GM21381 (cell line): ENCODE measurements around the gene NUSAP1.
"Not testable (repeated sequence)": the region's sequence is repeated elsewhere in the genome, so short reads cannot be mapped to it uniquely, and the experiment has no call there.

Experiments used
- ATAC-seq: cut with Tn5 transposase; IDR thresholded peaks from one replicate; pipeline ENCODE4 v1.9.1; 2021; ENCODE audit warnings: mild to moderate bottlenecking, moderate library complexity; ENCODE audit not compliant: unreplicated experiment

The NUSAP1 gene

GRCh38 chr15:41331833-41332193 lies 868 bp upstream of the NUSAP1 start:
- ATAC-seq: no peak

GRCh38 chr15:41333026-41333562 lies 413 bp downstream of the NUSAP1 start:
- ATAC-seq: peak; percentile 18

DNA sequence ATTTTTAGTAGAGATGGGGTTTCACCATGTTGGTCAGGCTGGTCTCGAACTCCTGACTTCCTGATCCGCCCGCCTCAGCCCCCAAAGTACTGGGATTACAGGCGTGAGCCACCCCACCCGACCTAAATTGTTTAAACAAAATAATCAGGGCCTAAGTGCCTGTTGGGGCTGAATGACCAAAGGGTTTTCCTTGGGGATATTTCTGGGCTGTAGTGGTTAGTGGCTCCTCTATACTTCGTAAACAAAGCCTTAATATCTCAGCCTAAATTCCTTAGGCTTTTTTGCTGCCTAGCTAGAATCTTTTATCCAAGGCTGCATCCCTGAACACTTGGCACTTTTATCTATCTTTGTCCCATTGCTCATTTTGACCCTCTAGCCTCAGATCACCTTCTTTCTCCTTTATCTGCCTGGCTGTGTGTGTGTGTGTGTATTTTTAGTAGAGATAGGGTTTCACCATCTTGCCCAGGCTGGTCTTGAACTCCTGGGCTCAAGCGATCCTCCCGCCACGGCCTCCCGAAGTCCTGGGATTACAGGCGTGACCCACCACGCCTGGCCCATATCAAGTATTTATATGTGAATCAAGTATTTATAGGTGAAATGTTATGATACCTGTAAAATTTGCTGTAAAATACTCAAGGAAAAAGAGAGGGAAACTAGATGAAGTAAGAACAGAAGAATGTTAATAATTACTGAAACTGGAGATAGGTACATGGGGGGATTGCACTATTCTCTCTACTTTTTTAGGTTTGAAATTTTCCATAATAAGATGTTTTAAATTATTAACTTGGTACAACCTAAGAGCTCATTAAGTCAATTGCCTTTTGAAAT lies 1.8 kb downstream of the NUSAP1 start:
- ATAC-seq: no peak

DNA sequence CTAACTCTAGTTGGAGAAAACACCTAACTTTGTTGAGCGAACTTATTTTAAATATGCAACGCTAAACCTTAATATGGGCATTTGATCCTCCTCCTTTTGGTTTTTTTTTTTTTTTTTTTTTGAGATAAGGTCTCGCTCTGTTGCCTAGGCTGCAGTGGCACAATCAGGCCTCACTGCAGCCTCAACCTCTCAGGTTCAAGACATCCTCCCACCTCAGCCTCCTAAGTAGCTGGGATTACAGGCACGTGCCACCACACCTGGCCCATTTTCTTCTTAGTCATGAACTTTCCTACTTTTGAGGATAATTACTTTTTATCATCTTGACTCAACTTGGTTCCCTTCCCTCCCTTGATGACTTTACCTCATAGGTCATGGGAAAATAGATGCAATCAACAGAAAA lies 3.9 kb downstream of the NUSAP1 start:
- no peak for ATAC-seq

GRCh38 chr15:41337047-41337446 lies 4.4 kb downstream of the NUSAP1 start:
- ATAC-seq: no peak

DNA sequence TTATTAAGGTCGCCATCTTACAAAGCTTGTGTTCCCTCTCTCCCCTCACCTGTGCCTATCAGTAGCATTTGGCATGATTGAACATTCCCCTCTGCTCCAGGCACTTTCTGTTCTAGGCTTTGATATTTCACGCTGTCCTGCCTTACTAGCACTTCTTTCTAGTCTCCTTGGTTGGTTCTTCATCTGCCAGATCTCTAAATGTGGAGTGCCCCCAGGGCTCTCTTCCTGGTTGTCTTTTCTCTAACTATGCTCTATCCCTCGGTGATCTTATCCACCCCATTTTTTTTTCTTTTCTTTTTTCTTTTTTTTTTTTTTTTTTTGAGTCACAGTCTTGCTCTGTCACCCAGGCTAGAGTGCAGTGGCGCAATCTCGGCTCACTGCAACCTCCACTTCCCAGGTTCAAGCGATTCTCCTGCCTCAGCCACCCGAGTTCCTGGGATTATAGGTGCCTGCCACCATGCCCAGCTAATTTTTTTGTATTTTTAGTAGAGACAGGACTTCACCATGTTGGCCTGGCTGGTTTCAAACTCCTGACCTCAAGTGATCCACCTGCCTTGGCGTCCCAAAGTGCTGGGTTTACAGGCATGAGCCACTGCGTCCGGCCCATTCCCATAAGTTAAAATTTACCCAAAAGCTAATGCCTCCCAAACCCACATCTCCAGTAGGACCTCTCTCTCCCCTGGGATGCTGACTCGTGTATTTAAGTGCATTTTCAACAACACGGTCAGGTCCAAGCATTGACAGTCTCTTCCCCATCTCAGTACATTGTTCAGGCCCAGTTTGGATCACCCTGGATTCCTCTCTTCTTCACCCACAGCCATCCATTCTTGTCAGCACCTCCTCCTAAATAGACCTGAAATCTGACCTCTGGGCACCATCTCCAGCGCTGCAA lies 5.2 kb downstream of the NUSAP1 start:
- ATAC-seq: no peak

DNA sequence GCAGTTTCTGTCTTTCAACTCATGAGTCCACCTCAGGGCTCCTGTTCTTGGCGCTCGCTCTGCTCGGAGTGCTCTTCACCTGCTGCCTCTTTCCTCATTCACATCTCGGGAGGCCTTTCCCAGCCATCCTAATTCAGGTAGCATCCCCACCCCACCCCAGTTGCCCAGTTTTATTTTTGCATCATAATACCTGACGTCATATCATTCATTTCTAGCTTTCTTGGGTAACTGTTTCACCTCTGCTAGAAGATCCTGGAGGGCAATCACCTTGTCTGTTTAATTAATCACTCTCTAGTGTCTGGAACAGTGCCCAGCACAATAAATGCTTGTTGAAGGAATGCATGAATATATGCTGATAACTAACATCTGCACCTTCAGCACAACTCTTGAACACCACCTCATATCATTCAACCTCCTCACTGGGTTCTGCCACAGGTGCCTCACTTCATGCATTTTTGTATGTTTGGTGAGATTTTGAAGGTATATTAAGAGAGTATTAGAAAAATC lies 7.6 kb downstream of the NUSAP1 start:
- ATAC-seq: no peak

DNA sequence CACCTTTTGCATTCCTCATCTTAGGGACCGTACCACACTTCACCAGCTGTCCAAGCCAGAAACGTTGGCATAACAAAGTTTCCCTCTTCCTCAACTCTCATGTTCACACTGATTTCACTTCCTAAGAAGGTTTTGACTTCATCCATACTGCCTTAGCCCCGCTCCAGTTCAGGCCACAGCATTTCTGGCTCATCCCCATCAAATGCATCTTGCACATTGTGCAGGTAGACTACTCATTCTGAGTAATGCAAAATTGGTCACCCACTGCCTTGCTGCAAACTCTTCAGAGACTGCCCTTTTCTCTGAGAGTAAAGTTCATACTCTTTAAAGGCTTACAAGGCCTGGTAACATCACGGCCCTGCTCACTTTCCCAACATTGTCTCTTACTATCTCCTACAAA lies 8.8 kb downstream of the NUSAP1 start:
- ATAC-seq: no peak

GRCh38 chr15:41347236-41347635 lies 14.6 kb downstream of the NUSAP1 start:
- no peak for ATAC-seq

DNA sequence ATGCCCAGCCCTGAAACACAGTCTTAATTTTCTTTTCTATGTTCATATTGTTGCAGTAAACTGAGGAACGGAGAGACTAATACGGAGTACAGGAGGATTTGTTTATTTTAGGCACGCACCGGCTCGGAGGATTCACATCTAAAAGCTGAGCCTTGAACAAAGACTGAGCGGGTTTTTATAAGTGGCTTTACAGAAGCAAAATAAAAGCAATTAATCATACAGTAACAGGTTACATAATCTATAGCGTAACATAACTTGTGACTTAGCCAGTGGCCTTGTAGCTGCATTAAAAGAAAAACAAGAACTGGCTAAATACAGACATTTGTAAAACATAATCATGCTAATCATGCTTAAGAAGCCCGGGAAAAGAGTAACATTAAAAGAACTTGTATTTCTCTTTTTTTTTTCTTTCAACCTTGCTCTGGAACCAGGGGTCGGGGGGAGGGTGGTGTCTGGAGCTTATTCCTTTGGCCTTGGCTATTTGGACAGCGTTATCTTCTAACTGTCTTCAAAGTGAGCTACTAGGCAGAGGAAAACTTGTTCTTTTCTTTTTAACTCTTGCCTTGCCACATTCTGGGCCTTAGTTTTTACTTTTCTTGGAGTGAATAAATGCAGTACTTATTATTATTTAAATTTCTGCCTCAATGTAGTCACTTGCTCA lies 17.5 kb downstream of the NUSAP1 start:
- no peak for ATAC-seq

- ATAC-seq: no peak
Measured at GRCh38 chr15:41354371-41354770, 21.7 kb downstream of the NUSAP1 start.

GRCh38 chr15:41367418-41367817 lies 34.7 kb downstream of the NUSAP1 start:
- ATAC-seq: no peak

- ATAC-seq: no peak
Measured at GRCh38 chr15:41377978-41378377, 45.3 kb downstream of the NUSAP1 start.

DNA sequence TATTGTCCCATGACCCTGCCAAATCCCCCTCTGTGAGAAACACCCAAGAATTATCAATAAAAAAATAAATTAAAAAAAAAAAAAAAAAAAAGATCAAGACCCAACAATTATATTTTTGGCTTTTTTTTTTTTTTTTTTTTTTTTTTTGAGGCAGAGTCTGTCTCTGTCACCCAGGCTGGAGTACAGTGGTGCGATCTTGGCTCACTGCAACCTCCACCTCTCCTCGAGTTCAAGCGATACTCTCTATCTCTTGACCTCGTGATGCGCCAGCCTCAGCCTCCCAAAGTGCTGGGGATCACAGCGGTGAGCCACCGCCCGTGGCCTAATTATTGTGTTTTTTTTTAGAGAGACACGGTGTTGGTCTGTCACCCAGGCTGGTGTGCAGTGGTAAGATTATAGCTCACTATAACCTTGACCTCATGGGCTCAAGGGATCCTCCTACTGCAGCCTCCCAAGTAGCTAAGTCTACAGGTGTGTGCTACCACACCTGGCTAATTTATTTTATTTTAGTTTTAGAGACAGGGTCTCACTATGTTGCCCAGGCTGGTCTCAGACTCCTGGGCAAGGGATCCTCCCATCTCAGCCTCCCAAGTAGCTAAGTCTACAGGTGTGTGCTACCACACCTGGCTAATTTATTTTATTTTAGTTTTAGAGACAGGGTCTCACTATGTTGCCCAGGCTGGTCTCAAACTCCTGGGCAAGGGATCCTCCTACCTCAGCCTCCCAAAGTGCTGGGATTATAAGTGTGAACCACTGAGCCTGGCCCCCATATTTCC lies 51.5 kb downstream of the NUSAP1 start:
- ATAC-seq: not testable (repeated sequence)

- ATAC-seq: no peak
Measured at GRCh38 chr15:41387646-41388045, 55.0 kb downstream of the NUSAP1 start.

DNA sequence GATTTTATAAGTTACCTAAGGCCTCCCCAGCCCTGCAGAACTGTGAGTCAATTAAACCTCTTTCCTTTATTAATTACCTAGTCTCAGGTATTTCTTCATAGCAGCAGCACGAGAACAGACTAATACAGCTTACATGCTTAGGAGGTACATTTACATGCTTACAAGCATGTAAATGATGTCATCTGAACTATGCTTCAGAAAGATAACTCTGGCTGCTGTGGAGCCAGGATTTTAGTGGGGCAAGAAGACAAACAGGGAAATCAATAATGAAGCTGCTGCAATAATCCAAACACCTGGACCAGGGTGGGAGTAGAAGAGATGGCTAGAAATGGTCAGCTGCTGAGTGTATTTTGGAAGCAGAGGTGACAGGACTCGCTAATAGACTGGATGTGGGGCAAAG lies 60.0 kb downstream of the NUSAP1 start:
- no peak for ATAC-seq

DNA sequence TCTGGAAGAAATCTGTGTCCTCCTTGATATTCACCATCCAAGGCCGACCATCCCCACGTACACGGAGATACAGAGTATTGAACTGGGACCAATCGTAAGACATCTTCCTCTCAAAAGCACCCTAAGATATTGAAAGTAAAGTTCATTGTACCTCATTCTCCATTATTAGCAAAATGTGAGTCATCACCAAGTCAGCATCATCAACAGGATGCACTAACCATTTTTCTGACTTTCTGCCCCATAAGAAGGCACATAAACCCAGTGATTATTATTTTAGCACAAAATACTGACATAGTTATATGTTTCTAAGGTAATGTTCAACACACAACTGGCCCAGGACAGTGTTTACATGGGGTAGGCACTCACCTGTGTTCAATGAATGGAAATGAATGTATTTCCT lies 62.2 kb downstream of the NUSAP1 start:
- no peak for ATAC-seq

- ATAC-seq: no peak
Measured at GRCh38 chr15:41396111-41396510, 63.4 kb downstream of the NUSAP1 start.

- peak; percentile 20 for ATAC-seq
Measured at GRCh38 chr15:41401904-41402267, 69.2 kb downstream of the NUSAP1 start.

- no peak for ATAC-seq
Measured at GRCh38 chr15:41407341-41407740, 74.7 kb downstream of the NUSAP1 start.
